Endothelial cell (in vitro differentiated cells): ENCODE data around the gene SLC22A15. TPM values are rescaled to one million over a fixed set of nuclear protein-coding genes. Genes with fewer than 3 reads are reported as not detected.
A peak's percentile ranks its signal among the peaks of the same experiment; 100 is the strongest.

Experiments used
- DNase-seq: peaks from one replicate; pipeline ENCODE4 v3.0.0; 2021; ENCODE audit warnings: low spot score
- H3K27ac Mint-ChIP-seq: one replicate; pipeline ENCODE4 v1.8.0; 2021; ENCODE audit warnings: mixed read lengths, inconsistent platforms; ENCODE audit not compliant: unreplicated experiment
- H3K27me3 Mint-ChIP-seq: one replicate; pipeline ENCODE4 v1.8.0; 2021; ENCODE audit warnings: mild to moderate bottlenecking, moderate library complexity, mixed read lengths, inconsistent platforms; ENCODE audit not compliant: unreplicated experiment
- H3K36me3 Mint-ChIP-seq: one replicate; pipeline ENCODE4 v1.8.0; 2021; ENCODE audit warnings: mild to moderate bottlenecking, low read depth, mixed read lengths, inconsistent platforms; ENCODE audit not compliant: unreplicated experiment
- H3K4me1 Mint-ChIP-seq: one replicate; pipeline ENCODE4 v1.8.0; 2021; ENCODE audit warnings: mild to moderate bottlenecking, mixed read lengths, inconsistent platforms; ENCODE audit not compliant: unreplicated experiment
- H3K4me3 Mint-ChIP-seq: one replicate; pipeline ENCODE4 v1.8.0; 2021; ENCODE audit warnings: mild to moderate bottlenecking, mixed read lengths, inconsistent platforms; ENCODE audit not compliant: unreplicated experiment
- H3K9me3 Mint-ChIP-seq: one replicate; pipeline ENCODE4 v1.8.0; 2021; ENCODE audit warnings: mixed read lengths, inconsistent platforms; ENCODE audit not compliant: unreplicated experiment
- CTCF ChIP-seq: fragments of 200-600 bp; sonication (generic); IDR thresholded peaks from one replicate; pipeline ENCODE4 v1.5.0; 2021; ENCODE audit warnings: antibody characterized with exemption; ENCODE audit not compliant: unreplicated experiment
- total RNA-seq: library from RNA; stranded (reverse); fragmentation: NEBNext Ultra II Directional; extraction: Animal tissue kit (Norgen Biotek cat#: 25700); gene quantifications from one replicate; pipeline ENCODE4 v1.2.1, GENCODE V29; 2021; ENCODE audit not compliant: unreplicated experiment

SLC22A15 gene
- total RNA-seq, 1 donor from 2014 or later, result 21.9 TPM

- Mint-ChIP-seq H3K36me3 (peaks cover 43% of the 10 kb centered on the region), H3K4me1 (peaks cover 35% of the 10 kb centered on the region), H3K27ac (peak overlapping the region; percentile 80), H3K27me3 (no peaks in the 10 kb centered on the region), H3K4me3 (peak overlapping the region; percentile 61), H3K9me3 (peaks cover 13% of the 10 kb centered on the region)
- TF ChIP-seq CTCF, result no peak
- no peak for DNase-seq
These were observed 26.6 kb downstream of the SLC22A15 start for GRCh38 chr1:116002781-116003420.

GRCh38 chr1:116003823-116004222, 27.5 kb downstream of the SLC22A15 start:
- Mint-ChIP-seq H3K27me3 (no peaks in the 10 kb centered on the region), H3K9me3 (peaks cover 6% of the 10 kb centered on the region)

GRCh38 chr1:116006486-116006964, 30.2 kb downstream of the SLC22A15 start:
- H3K4me3 Mint-ChIP-seq, result no peak overlapping the region

More at GRCh38 chr1:116003823-116004222, 27.5 kb downstream of the SLC22A15 start:
- no peak for DNase-seq
- Mint-ChIP-seq H3K4me3 (peak overlapping the region; percentile 45), H3K36me3 (peaks cover 39% of the 10 kb centered on the region), H3K4me1 (peaks cover 35% of the 10 kb centered on the region), H3K27ac (peak overlapping the region; percentile 80)
- TF ChIP-seq CTCF, result no peak

GRCh38 chr1:116008656-116009390, 32.5 kb downstream of the SLC22A15 start:
- peaks cover 34% of the 10 kb centered on the region for H3K36me3 Mint-ChIP-seq
- TF ChIP-seq CTCF, result no peak

More at GRCh38 chr1:116006486-116006964, 30.2 kb downstream of the SLC22A15 start:
- Mint-ChIP-seq H3K4me1 (peaks cover 32% of the 10 kb centered on the region), H3K27me3 (peaks cover 3% of the 10 kb centered on the region), H3K9me3 (peaks cover 6% of the 10 kb centered on the region), H3K27ac (no peak overlapping the region), H3K36me3 (peaks cover 45% of the 10 kb centered on the region)
- no peak for DNase-seq
- no peak for TF ChIP-seq CTCF

GRCh38 chr1:116012716-116013115, 36.4 kb downstream of the SLC22A15 start:
- H3K27me3 Mint-ChIP-seq, result peaks cover 3% of the 10 kb centered on the region
- peaks cover 17% of the 10 kb centered on the region for H3K36me3 Mint-ChIP-seq
- TF ChIP-seq CTCF, result no peak
- no peak overlapping the region for H3K27ac Mint-ChIP-seq
- no peak for DNase-seq
- H3K4me3 Mint-ChIP-seq, result no peak overlapping the region
- no peaks in the 10 kb centered on the region for H3K4me1 Mint-ChIP-seq
- no peaks in the 10 kb centered on the region for H3K9me3 Mint-ChIP-seq

More at GRCh38 chr1:116008656-116009390, 32.5 kb downstream of the SLC22A15 start:
- H3K4me1 Mint-ChIP-seq, result peaks cover 14% of the 10 kb centered on the region
- no peak overlapping the region for H3K4me3 Mint-ChIP-seq
- H3K27me3 Mint-ChIP-seq, result peaks cover 3% of the 10 kb centered on the region
- H3K9me3 Mint-ChIP-seq, result peaks cover under 1% of the 10 kb centered on the region
- no peak for DNase-seq
- no peak overlapping the region for H3K27ac Mint-ChIP-seq
